ENCODE results near the gene PDE9A. TPM values are rescaled to one million over a fixed set of nuclear protein-coding genes. Genes with fewer than 3 reads are reported as not detected.
A peak's percentile ranks its signal among the peaks of the same experiment; 100 is the strongest.

Gene PDE9A
- total and polyA plus RNA-seq, 10 donors: 7.9 to 45.5 (median 23.8) TPM

- Histone ChIP-seq H3K9me3 (no peaks in the 10 kb centered on the region), H3K4me1 (peaks cover 0 to 63% (median 25%) of the 10 kb centered on the region in 6 donors), H3K4me3 (no peak overlapping the region), H3K27ac (peak overlapping the region in 6 of 8 donors; percentile 20 to 76 (median 66)), H3K36me3 (no peaks in the 10 kb centered on the region), H3K27me3 (replicated peaks in 1 of 7) (no peaks in the 10 kb centered on the region)
- no peak for TF ChIP-seq CTCF (IDR thresholded peaks at IDR 0.05 in 8 of 11, conservative IDR thresholded peaks at IDR 0.05 in 3 of 11)
- TF ChIP-seq POLR2AphosphoS5 (IDR thresholded peaks at IDR 0.05): peak; percentile 25 to 73 (median 64)
- no peak for DNase-seq
- intact Hi-C loops (cut with DNase I; ENCODE audit: low total_unique reads): no loop called here
- WGBS, 5 donors: 68 to 84% (median 75%) methylated on average over 15 to 30 of the region's 30 CpGs
These were observed 12.8 kb downstream of the PDE9A start for GRCh38 chr21:42666023-42666747.

GRCh38 chr21:42666925-42667324 is 13.5 kb downstream of the PDE9A start:
- peak overlapping the region in 6 of 8 donors; percentile 20 to 76 (median 66) for H3K27ac ChIP-seq
- TF ChIP-seq CTCF (IDR thresholded peaks at IDR 0.05 in 8 of 11, conservative IDR thresholded peaks at IDR 0.05 in 3 of 11): no peak
- no peak for TF ChIP-seq POLR2AphosphoS5 (IDR thresholded peaks at IDR 0.05)
- TF ChIP-seq POLR2A (IDR thresholded peaks at IDR 0.05): no peak
- no peak overlapping the region for H3K4me3 ChIP-seq
- H3K4me1 ChIP-seq: peaks cover 0 to 65% (median 25%) of the 10 kb centered on the region in 6 donors
- WGBS, 5 donors: 84 to 94% (median 85%) methylated on average over 9 to 11 of the region's 11 CpGs
- intact Hi-C loops (cut with DNase I; ENCODE audit: low total_unique reads): no loop called here
- no peak for DNase-seq
- no peaks in the 10 kb centered on the region for H3K36me3 ChIP-seq
- H3K27me3 ChIP-seq (replicated peaks in 1 of 7): no peaks in the 10 kb centered on the region
- no peaks in the 10 kb centered on the region for H3K9me3 ChIP-seq

- WGBS, 5 donors: 70 to 85% (median 81%) methylated on average over 34 of the region's 34 CpGs
- no peaks in the 10 kb centered on the region for H3K36me3 ChIP-seq
- intact Hi-C loops (cut with DNase I; ENCODE audit: low total_unique reads): no loop called here
- peaks cover 0 to 70% (median 30%) of the 10 kb centered on the region in 6 donors for H3K4me1 ChIP-seq
- H3K9me3 ChIP-seq: no peaks in the 10 kb centered on the region
- no peak overlapping the region for H3K27ac ChIP-seq
- TF ChIP-seq POLR2AphosphoS5 (IDR thresholded peaks at IDR 0.05) (no peak), CTCF (IDR thresholded peaks at IDR 0.05 in 8 of 11, conservative IDR thresholded peaks at IDR 0.05 in 3 of 11) (no peak), POLR2A (IDR thresholded peaks at IDR 0.05) (no peak)
- no peak overlapping the region for H3K4me3 ChIP-seq
- DNase-seq: no peak
- H3K27me3 ChIP-seq (replicated peaks in 1 of 7): no peaks in the 10 kb centered on the region
These were observed 15.0 kb downstream of the PDE9A start for GRCh38 chr21:42668298-42668992.

- TF ChIP-seq POLR2A (IDR thresholded peaks at IDR 0.05): no peak
- no peak for TF ChIP-seq CTCF (IDR thresholded peaks at IDR 0.05 in 8 of 11, conservative IDR thresholded peaks at IDR 0.05 in 3 of 11)
- TF ChIP-seq POLR2AphosphoS5 (IDR thresholded peaks at IDR 0.05): no peak
- Histone ChIP-seq H3K27me3 (replicated peaks in 1 of 7) (no peaks in the 10 kb centered on the region), H3K36me3 (no peaks in the 10 kb centered on the region), H3K9me3 (no peaks in the 10 kb centered on the region), H3K4me3 (no peak overlapping the region), H3K4me1 (peaks cover 0 to 70% (median 31%) of the 10 kb centered on the region in 6 donors), H3K27ac (no peak overlapping the region)
- 83 to 95% (median 89%) methylated on average over 10 to 13 of the region's 13 CpGs for WGBS, 5 donors
- intact Hi-C loops (cut with DNase I; ENCODE audit: low total_unique reads): no loop called here
- DNase-seq: no peak
These were observed 15.6 kb downstream of the PDE9A start for GRCh38 chr21:42669041-42669440.

Data from spleen (tissue), 11 donors.